DND-41 (cell line): ENCODE data around the gene GCN1.

Source experiments
- ATAC-seq: fragments of 200-7000 bp; cut with Tn5 transposase; 3 replicates; pipeline ENCODE4 v1.9.1; 2021; ENCODE audit warnings: low read depth; ENCODE audit not compliant: insufficient read depth
- DNase-seq: peaks from one replicate; pipeline ENCODE4 v3.0.0-alpha.2; 2020
- H2AFZ ChIP-seq: 2 replicates; pipeline ENCODE4 v1.6.0; 2012; ENCODE audit warnings: low read depth, low read length
- H3K27ac ChIP-seq: 2 replicates; pipeline ENCODE4 v1.5.1; 2012; ENCODE audit warnings: low read length, inconsistent platforms
- H3K27me3 ChIP-seq: fragments of 200-600 bp; sonication (generic); 2 replicates; pipeline ENCODE4 v1.6.0; 2012; ENCODE audit warnings: low read length, mild to moderate bottlenecking, inconsistent platforms; ENCODE audit not compliant: insufficient read depth, poor library complexity
- H3K36me3 ChIP-seq: 2 replicates; pipeline ENCODE4 v1.5.1; 2012; ENCODE audit warnings: low read length, inconsistent platforms; ENCODE audit not compliant: insufficient read depth
- H3K4me1 ChIP-seq: 2 replicates; pipeline ENCODE4 v1.5.1; 2012; ENCODE audit warnings: mild to moderate bottlenecking, low read length; ENCODE audit not compliant: insufficient read depth
- H3K4me2 ChIP-seq: 2 replicates; pipeline ENCODE4 v1.6.0; 2012; ENCODE audit warnings: mild to moderate bottlenecking, moderate library complexity, low read length, inconsistent platforms; ENCODE audit not compliant: insufficient read depth
- H3K4me3 ChIP-seq, 2 experiments: fragments of 200-600 bp in 1 of 2; shearing (Covaris generic) in 1 of 2; 2 replicates each; pipeline ENCODE4 v1.5.1; 2012 to 2016; ENCODE audit warnings: inconsistent platforms in 2 of 2, low read length in 2 of 2, mild to moderate bottlenecking in 2 of 2, low read depth in 1 of 2, moderate library complexity in 1 of 2
- H3K79me2 ChIP-seq: 2 replicates; pipeline ENCODE4 v1.6.0; 2012; ENCODE audit warnings: low read length, inconsistent platforms; ENCODE audit not compliant: insufficient read depth
- H3K9ac ChIP-seq: 2 replicates; pipeline ENCODE4 v1.6.0; 2012; ENCODE audit warnings: low read depth, mild to moderate bottlenecking, inconsistent platforms, low read length, moderate library complexity
- H3K9me3 ChIP-seq: 2 replicates; pipeline ENCODE4 v1.5.1; 2012; ENCODE audit warnings: low read length, moderate library complexity, mild to moderate bottlenecking, inconsistent platforms; ENCODE audit not compliant: insufficient read depth, severe bottlenecking
- H4K20me1 ChIP-seq: 2 replicates; pipeline ENCODE4 v1.6.0; 2012; ENCODE audit warnings: low read length; ENCODE audit not compliant: insufficient read depth
- CTCF ChIP-seq: IDR thresholded peaks from 2 replicates; pipeline ENCODE4 v1.5.1; 2012; ENCODE audit warnings: borderline replicate concordance, low read length, moderate library complexity, mild to moderate bottlenecking; ENCODE audit not compliant: poor library complexity, severe bottlenecking; ENCODE audit errors: extremely low read depth
- EZH2 ChIP-seq: IDR thresholded peaks from 3 replicates; pipeline ENCODE4 v1.6.1; 2012; ENCODE audit warnings: borderline replicate concordance, low read depth, mild to moderate bottlenecking, moderate library complexity, low read length, inconsistent platforms; ENCODE audit not compliant: severe bottlenecking

Gene GCN1

GRCh38 chr12:120119271-120119973 is 75.1 kb downstream of the GCN1 start:
- Histone ChIP-seq H3K9ac (no peak overlapping the region), H3K27ac (no peak overlapping the region), H3K4me1 (peaks cover 37% of the 10 kb centered on the region), H4K20me1 (peaks cover 28% of the 10 kb centered on the region), H3K79me2 (peaks cover 39% of the 10 kb centered on the region), H2AFZ (no peak overlapping the region), H3K27me3 (no peaks in the 10 kb centered on the region), H3K36me3 (peaks cover 14% of the 10 kb centered on the region), H3K4me2 (no peak overlapping the region), H3K4me3 (no peak overlapping the region), H3K9me3 (no peaks in the 10 kb centered on the region)
- ATAC-seq = no peak
- no peak for TF ChIP-seq EZH2
- no peak for TF ChIP-seq CTCF
- no peak for DNase-seq

GRCh38 chr12:120118321-120119061 is 76.0 kb downstream of the GCN1 start:
- Histone ChIP-seq H3K27me3 (no peaks in the 10 kb centered on the region), H3K9me3 (no peaks in the 10 kb centered on the region), H4K20me1 (peaks cover 36% of the 10 kb centered on the region), H2AFZ (no peak overlapping the region), H3K4me2 (peak overlapping the region; percentile 93), H3K9ac (peak overlapping the region; percentile 83), H3K36me3 (peaks cover 23% of the 10 kb centered on the region), H3K4me3 (peak overlapping the region; percentile 53 to 97; a peak in 3 of 4 replicates), H3K27ac (peak overlapping the region; percentile 41; the same call in 1 of the 2 replicates), H3K79me2 (peaks cover 48% of the 10 kb centered on the region), H3K4me1 (peaks cover 44% of the 10 kb centered on the region)
- DNase-seq = no peak
- TF ChIP-seq CTCF = no peak
- no peak for TF ChIP-seq EZH2
- ATAC-seq = no peak

GRCh38 chr12:120117961-120118320 is 76.6 kb downstream of the GCN1 start:
- Histone ChIP-seq H3K27ac (peak overlapping the region; percentile 86; the same call in 1 of the 2 replicates), H3K9ac (peak overlapping the region; percentile 83), H2AFZ (no peak overlapping the region), H3K4me3 (peak overlapping the region; percentile 53 to 97), H3K9me3 (no peaks in the 10 kb centered on the region), H4K20me1 (peaks cover 40% of the 10 kb centered on the region), H3K4me2 (peak overlapping the region; percentile 93), H3K4me1 (peaks cover 44% of the 10 kb centered on the region), H3K27me3 (no peaks in the 10 kb centered on the region), H3K36me3 (peaks cover 26% of the 10 kb centered on the region), H3K79me2 (peaks cover 54% of the 10 kb centered on the region)
- DNase-seq (no peak), ATAC-seq (no peak)
- TF ChIP-seq CTCF (no peak), EZH2 (no peak)
